Medulla oblongata (tissue), 1 donor: Measurements from ENCODE around the gene CFAP20DC.
"Not testable (repeated sequence)": the region's sequence is repeated elsewhere in the genome, so short reads cannot be mapped to it uniquely, and the experiment has no call there.

Experiments
- DNase-seq: peaks from one replicate; pipeline ENCODE4 v3.0.0-alpha.2; 2015; ENCODE audit errors: extremely low spot score

CFAP20DC gene

GRCh38 chr3:59049671-59050331 lies at the start of gene CFAP20DC:
TSS of gene CFAP20DC (minus strand) at chr3:59050025. CDS start at chr3:59049631, 394 bp downstream.
- peak; percentile 73 for DNase-seq

DNA sequence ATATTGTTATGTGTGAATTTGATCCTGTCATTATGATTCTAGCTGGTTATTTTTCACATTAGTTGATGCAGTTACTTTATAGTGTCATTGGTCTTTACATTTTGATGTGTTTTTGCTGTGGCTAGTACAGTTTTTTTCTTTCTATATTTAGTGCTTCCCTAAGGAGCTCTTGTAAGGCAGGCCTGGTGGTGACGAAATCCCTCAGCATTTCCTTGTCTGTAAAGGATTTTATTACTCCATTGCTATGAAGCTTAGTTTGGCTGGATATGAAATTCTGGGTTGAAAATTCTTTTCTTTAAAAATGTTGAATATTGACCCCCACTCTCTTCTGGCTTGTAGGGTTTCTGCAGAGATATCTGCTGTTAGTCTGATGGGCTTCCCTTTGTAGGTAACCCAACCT lies 48.7 kb upstream of the CFAP20DC start:
- DNase-seq, result not testable (repeated sequence)

- no peak for DNase-seq
Observed at GRCh38 chr3:59094446-59094845, 44.6 kb upstream of the CFAP20DC start.

GRCh38 chr3:59093521-59093920 lies 43.7 kb upstream of the CFAP20DC start:
- no peak for DNase-seq

- no peak for DNase-seq
Observed at GRCh38 chr3:59088761-59089160, 38.9 kb upstream of the CFAP20DC start.

DNA sequence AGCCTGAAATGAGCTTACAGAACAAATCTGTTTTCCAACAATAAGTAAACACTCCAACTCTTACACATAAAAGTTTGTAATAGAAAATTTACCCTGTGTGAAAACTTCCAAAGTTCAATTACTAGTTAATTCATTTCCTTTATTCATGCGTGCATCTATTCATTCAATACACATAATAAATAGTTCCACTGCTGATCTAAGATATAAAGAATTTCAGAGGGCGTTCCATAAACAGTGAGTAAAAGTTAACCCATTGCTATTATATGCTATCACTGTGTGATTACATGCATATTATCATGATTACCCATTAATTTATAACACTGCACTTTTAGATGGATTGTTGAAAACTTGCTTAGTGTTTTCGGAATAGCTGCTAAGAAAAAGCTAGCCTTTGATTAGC lies 36.2 kb upstream of the CFAP20DC start:
- DNase-seq, result no peak

DNA sequence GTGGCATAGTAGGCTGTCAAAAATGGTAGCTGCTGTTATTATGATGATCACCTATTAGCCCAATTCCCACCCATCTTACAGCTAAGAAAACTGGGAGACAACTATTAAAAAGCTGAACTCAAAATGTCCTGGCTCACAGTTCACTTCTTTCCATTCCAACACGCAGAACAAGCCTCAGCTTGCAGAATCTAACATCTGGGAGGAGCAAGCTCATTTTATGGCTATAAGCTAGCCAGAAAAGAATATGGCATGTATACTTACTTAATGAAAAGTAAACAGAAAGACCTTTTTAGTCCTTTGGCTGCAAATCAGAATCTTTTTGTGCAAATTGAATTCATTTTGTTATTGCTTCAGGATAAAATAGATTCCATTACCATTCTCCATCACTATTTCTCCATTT lies 34.8 kb upstream of the CFAP20DC start:
- DNase-seq, result no peak

DNA sequence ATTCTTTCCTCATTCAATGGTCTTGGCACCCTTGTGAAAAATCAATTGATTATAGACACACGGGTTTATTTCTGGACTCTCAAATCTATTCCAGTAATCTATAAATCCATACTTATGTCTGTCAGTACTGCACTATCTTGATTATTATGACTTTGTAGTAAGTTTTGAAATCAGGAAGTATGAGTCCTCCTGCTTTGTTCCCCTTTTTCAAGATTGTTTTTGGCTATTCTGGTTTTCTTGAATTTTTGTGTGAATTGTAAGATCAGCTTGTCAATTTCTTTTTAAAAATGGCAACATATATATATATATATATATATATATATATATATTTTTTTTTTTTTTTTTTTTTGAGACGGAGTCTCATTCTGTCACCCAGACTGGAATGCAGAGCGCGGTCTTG lies 32.3 kb upstream of the CFAP20DC start:
- no peak for DNase-seq

DNA sequence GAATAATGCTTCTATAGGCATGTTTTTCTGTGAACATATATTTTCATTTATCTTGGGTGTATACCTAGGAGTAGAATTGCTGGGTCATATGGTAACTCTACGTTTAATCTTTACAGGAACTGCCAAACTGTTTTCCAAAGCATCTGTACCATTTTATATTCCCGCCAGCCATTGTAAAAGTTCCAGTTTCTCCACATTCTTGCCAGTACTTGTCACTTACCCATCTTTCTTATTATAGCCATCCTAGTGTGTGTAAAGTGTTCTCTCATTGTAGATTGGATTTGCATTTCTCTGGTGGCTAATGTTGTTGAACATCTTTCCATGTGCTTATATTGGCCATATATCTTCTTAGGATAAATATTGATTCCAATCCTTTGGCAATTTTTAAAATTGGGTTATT lies 31.2 kb upstream of the CFAP20DC start:
- DNase-seq, result no peak

DNA sequence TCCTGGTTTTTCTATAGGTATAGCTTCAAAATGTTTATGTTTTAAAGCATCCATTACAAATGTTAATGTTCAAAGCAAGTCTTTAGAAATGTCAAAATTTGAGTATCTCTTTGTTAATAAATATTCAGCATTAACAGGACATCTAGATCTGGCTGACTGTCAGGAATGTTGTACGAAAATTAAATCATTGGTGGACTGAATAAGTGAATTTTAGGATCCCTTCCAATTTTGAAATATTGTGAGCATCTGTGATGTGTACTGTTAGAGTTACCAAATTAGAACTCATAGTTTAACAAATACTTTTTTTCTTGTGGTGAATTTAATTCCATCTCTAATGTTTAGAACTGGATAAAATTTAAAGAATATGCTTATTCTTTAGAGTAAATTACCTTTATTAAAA lies 30.1 kb upstream of the CFAP20DC start:
- no peak for DNase-seq

DNA sequence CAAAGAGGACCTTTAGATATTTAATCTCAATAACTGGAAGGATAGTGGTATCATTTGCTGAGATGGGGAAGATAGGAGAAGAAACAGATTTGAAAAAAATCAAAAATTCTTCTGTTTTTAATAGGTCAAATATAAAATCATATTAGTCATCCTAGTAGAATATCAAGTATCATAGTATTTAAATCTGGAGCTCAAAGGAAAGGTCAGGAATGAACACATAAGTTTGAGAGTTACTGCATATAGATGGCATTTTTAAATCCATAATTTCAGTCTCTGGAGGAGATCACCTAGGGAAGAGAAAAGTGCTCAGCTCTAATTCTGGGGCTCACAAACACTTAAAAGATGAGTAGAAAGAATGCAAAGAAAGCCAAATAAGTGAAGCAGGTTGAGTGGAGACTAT lies 24.9 kb upstream of the CFAP20DC start:
- no peak for DNase-seq

GRCh38 chr3:59072681-59073080 lies 22.9 kb upstream of the CFAP20DC start:
- no peak for DNase-seq

- DNase-seq, result no peak
Observed at GRCh38 chr3:59069838-59070237, 20.0 kb upstream of the CFAP20DC start.

DNA sequence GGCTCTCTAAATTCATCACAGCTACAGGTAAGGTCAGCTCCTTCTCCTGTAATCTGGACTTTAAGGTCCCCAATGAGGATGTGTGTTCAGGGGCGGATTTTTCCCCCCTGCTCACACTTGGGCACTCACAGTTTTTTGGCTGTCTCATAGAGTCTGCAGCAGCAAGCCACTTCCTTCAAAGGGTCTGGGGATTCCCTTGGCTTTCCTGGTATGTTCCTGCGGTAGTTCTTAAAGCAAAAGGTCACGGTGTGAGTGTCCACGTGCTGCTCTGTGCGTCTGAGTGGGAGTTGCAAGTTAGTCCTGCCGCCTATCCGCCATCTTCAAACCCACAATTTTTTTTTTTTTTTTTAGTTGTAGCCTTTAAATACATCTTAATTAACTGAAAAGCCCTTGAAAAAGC lies 15.4 kb upstream of the CFAP20DC start:
- DNase-seq, result no peak

GRCh38 chr3:59064728-59065127 lies 14.9 kb upstream of the CFAP20DC start:
- no peak for DNase-seq

DNA sequence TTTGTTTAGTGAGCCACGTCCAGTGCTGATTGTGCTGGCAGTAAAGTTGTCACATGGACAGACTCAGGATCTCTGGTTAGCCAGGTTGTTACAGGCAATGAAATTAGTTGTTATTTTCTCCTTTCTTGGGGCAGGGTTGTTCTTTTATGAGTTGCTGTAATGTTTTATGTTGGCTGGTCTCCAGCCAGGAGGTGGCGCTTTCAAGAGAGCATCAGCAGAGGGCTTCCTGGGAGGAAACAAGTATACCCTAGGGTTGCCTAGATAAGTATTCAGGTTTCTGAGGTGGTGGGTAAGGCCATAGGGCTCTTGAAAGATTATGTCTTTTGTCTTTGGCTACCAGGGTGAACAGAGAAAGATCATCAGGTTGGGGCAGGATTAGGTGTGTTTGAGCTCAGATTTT lies 14.5 kb upstream of the CFAP20DC start:
- no peak for DNase-seq

- DNase-seq, result no peak
Observed at GRCh38 chr3:59056706-59057105, 6.9 kb upstream of the CFAP20DC start.

- no peak for DNase-seq
Observed at GRCh38 chr3:59052803-59053411, 3.1 kb upstream of the CFAP20DC start.

GRCh38 chr3:59050811-59051414 lies 1.1 kb upstream of the CFAP20DC start:
- not testable (repeated sequence) for DNase-seq

GRCh38 chr3:59046839-59047238 lies 3.0 kb downstream of the CFAP20DC start:
- no peak for DNase-seq

- peak; percentile 28 for DNase-seq
Observed at GRCh38 chr3:59043391-59043790, 6.4 kb downstream of the CFAP20DC start.

GRCh38 chr3:59040902-59041301 lies 8.9 kb downstream of the CFAP20DC start:
- DNase-seq, result no peak

DNA sequence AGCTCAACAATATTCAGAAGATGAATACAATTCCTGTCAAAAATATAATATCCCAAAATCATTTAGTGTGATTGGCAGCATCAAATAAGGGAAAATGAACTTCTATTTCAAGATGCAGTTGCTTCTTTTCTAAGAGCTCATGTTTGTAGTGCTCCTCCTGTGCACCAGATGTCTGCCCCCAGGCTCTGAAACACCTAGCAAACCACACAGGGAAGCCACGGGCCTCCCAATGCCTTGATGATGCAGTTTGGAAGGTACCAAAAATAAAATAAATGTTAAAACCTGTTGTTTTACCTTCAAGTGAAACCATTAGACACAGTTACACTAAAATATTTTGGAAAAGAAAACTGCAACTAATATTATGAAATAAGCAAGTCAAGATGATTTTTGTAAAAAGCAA lies 22.2 kb downstream of the CFAP20DC start:
- DNase-seq, result no peak
